ENCODE data around the gene VAV3.
"Not testable (repeated sequence)": the region's sequence is repeated elsewhere in the genome, so short reads cannot be mapped to it uniquely, and the experiment has no call there.

Gene VAV3

DNA sequence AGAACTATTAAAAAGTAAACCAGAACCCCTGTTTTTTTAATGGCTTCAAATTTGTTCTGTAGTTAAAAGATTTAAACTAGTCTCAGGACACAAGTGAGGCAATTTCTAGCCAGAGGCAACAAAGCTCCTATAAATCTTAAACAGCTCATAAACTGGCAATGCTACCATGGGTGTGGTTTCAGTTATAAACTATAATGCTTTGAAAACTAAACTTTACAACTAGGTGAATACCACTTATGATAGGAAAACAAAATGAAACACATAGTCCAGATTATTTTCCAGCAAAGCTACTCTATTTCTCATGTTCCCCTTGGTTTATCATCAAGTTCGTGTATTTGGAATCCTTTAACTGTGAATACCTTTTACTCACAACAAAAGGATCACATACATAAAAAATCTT lies 282.5 kb downstream of the VAV3 start:
- no peak for DNase-seq (ENCODE audit: low read depth)

GRCh38 chr1:107681001-107681479 lies 283.9 kb downstream of the VAV3 start:
- no peak for DNase-seq (ENCODE audit: low read depth)

- DNase-seq (ENCODE audit: low read depth), result no peak
These were observed 284.4 kb downstream of the VAV3 start for GRCh38 chr1:107680579-107680985.

GRCh38 chr1:107679411-107679953 lies 285.5 kb downstream of the VAV3 start:
- no peak for DNase-seq (ENCODE audit: low read depth)

DNA sequence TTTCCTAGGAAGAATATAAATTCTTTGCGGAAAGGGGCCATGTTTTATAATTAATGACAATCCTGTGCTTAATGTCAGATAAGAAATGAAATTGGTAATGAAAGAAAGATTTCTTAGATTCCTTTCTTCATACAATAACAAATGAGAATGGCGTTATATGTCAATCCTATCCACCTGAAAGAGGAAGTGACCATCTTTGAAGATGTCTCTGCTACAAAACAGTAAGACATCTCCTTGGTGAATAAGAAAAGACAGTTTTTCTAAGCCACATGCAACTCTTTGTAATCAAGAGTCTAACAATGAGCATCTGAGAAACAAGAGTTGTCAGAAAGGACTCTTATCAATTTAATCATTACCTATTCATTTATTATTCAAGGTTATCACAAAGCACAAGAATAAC lies 286.0 kb downstream of the VAV3 start:
- no peak for DNase-seq (ENCODE audit: low read depth)

- no peak for DNase-seq (ENCODE audit: low read depth)
These were observed 287.3 kb downstream of the VAV3 start for GRCh38 chr1:107677697-107678096.

DNA sequence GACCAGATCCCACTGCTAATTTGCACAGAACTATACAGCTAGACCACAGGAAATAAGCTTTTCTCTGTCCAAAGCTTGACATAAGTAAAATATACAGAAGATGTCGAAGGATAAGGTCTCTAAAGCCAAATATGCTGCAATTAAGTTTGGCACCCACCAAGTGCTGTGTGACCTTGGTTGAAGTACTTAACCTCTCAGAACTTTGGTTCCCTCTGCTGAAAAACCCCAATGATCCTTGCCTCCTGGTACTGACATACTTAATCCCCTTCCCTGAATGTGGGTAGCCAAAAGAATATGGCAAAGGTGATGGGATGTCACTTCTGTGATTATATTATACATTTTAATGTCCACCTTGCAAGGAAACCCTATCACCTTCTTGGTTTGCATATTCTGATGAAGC lies 290.5 kb downstream of the VAV3 start:
- DNase-seq (ENCODE audit: low read depth), result no peak

DNA sequence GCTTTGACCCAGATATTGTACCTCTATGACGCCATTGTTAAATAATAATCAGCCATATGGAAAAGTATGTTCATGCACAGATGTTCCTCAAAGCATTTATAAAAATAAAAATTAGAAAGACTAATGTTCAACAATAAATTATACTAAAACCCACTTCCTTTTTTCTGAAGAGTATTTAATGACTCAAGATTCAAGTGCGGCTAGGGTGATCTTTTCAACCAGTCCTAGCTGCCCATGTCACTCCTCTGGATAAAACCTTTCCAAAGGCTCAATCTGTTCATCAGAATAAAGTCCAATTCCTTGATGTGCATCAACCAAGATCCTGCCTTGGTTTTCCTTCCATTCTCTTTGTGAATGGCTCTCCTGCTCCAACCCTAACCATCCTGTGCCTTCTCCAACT lies 292.0 kb downstream of the VAV3 start:
- DNase-seq (ENCODE audit: low read depth), result no peak

DNA sequence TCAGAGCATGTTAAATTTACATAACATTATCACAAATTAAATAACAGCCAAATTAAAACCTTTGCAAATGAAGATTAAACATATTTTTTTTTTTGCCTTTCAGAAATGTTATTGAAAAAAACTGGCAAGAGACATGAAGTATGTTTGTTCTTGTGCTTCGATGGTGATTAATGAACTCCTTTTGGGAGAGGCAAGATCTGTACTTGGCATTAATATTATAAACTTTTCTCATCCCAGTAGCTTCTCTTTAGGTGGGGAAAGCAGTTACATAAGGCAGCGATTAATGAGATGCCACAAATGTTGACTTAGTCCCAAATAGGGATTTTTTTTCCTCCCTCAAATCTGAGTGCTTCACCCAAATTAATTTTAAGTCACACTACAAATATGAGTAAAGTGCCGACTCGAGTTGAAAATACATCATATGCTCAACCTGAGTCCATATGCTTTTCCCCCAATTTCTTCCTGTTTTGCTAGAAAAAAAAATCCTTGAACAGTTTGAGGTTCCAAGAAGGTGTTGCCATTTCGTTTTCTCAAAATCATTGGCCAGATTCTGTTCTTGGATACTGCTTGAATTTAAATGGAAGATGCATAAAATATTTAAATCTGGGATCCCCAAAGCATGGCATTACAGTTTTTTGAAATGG lies 294.5 kb downstream of the VAV3 start:
- no peak for DNase-seq (ENCODE audit: low read depth)

DNA sequence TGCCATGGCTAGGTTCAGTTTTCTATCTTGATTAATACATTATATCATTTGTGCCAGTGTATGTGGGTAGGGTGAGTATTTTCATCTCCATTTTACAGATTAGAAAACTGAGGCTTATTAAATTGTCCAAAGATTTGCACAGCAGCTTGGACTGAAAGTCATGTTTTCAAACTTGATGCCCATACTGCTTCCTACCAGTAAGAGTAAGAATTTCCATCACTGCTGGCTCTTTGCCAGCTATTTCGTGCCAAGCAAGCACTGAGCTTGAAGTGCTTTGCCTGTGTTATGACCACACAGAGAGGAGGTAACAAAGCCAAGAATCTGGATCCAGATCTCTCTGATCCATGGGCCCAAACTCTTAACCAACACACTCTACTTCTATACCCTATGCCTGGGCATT lies 295.0 kb downstream of the VAV3 start:
- DNase-seq (ENCODE audit: low read depth), result no peak

GRCh38 chr1:107668762-107669161 lies 296.2 kb downstream of the VAV3 start:
- no peak for DNase-seq (ENCODE audit: low read depth)

GRCh38 chr1:107666493-107666892 lies 298.5 kb downstream of the VAV3 start:
- DNase-seq (ENCODE audit: low read depth), result no peak

- no peak for DNase-seq (ENCODE audit: low read depth)
These were observed 299.7 kb downstream of the VAV3 start for GRCh38 chr1:107664982-107665925.

- DNase-seq (ENCODE audit: low read depth), result no peak
These were observed 302.0 kb downstream of the VAV3 start for GRCh38 chr1:107662971-107663370.

DNA sequence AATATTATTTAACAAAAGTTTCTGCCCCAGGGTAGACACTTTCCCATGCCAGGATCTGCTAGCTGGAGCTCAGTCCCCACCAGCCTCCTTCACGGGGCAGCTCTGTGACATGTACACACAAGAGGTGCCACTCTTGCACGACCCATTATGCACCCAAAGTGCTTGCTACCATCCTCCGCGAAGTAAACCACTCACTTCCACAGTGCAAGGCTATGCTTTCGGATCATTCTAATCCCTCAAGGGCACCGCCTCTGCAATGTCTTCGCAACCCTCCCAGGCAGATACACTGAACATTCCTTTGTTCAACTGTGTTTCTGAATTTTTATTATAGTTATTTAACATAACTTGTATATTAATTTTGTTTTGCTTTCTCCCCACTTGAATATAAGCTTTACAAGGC lies 303.8 kb downstream of the VAV3 start:
- DNase-seq (ENCODE audit: low read depth), result no peak

DNA sequence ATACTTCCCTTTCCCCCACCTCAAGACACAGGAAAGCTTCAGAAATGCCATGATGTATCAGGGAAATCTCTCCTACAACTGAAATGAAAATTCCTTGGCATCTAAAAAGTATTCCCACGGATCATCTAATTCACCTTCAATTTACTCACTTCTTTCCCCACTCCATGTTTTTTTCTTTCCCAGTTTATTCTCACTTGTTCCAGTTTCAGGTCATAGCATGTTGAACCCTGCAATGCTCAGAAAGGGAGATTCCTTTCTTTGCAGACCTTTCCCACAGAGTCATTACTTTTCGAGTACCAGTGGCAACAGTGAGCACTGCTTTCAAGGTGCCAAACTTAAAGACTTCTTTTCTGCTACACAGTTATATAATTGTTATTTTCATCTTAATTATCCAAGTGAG lies 305.0 kb downstream of the VAV3 start:
- no peak for DNase-seq (ENCODE audit: low read depth)

- DNase-seq (ENCODE audit: low read depth), result no peak
These were observed 307.6 kb downstream of the VAV3 start for GRCh38 chr1:107657356-107657755.

- DNase-seq (ENCODE audit: low read depth), result no peak
These were observed 311.2 kb downstream of the VAV3 start for GRCh38 chr1:107653765-107654164.

- DNase-seq (ENCODE audit: low read depth), result no peak
These were observed 312.0 kb downstream of the VAV3 start for GRCh38 chr1:107653005-107653404.

DNA sequence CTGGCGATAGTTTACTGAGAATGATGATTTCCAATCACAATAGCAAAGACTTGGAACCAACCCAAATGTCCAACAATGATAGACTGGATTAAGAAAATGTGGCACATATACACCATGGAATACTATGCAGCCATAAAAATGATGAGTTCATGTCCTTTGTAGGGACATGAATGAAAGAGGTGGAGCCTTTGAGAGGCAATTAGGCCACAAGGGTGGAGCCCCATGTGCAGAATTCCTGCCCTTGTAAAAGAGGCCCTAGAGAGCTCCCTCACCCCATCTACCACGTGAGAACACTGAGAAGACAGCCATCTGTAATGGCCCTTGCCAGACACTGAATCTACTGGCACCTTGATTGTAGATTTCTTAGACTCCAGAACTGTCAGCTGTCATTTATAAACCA lies 314.2 kb downstream of the VAV3 start:
- not testable (repeated sequence) for DNase-seq (ENCODE audit: low read depth)

- no peak for DNase-seq (ENCODE audit: low read depth)
These were observed 316.0 kb downstream of the VAV3 start for GRCh38 chr1:107649023-107649422.

GRCh38 chr1:107648071-107648470 lies 316.9 kb downstream of the VAV3 start:
- peak; percentile 8 for DNase-seq (ENCODE audit: low read depth)

DNA sequence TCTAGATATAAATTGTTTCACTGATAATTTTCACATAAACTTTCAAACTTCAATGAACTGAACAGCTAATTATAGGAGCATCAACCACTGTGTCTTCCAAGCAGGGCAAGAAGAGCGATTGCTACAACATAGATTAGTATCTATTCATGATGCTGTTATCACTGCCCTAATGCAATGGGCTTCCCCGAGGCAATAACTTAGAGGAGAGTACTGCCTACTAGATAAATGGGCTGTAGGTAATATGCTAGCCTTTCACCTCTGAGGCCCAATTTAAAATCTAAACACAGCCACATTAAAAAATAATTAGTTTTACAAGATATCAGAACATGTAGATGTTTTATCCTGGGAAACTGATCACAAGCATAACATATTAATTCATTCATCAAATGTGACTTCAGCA lies 318.0 kb downstream of the VAV3 start:
- no peak for DNase-seq (ENCODE audit: low read depth)
